ENCODE results near the gene TMEM151B.

TMEM151B gene

DNA sequence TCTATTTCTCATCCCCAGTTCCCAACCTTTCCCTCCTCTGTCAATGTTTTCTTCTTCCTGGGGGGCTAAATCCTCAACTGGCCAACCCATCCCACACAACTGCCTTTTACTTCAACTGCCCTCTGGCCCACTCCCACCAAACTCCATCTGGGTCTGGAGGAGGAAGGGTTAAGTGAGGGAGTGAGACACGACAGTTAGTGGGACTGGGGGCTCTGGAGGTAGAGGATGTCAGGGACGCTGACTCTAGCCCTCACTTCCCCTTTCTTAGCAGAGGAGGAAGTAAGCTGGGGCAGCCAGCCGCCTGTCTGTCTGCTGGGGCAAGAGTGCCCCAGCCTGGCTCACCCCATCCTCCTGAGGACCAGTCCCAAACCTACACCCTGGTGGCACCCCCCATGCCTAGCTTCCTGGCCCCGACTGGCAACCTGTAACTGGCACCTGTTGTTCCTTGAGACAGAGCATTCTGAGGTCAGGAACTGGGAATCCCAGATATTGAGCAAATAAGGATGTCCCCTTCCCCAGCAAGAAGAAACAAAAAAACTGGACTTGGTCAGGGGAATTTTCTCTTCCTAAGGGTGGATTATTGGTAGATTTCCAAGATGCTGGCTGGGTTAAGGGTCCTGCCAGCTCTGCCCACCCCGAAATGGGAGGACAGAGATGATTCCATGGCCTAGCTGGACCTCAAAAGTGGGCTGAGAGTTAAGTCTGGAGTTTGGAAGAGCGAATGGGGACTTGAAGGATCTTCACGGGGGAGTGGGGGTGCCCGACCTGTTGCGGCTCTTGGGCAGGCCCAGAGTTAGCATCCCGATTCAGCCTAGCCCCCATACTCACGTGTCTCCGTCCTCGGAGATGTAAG is 5.9 kb upstream of the TMEM151B start:
- peak; percentile 91 for DNase-seq (ENCODE audit: low spot score)

DNA sequence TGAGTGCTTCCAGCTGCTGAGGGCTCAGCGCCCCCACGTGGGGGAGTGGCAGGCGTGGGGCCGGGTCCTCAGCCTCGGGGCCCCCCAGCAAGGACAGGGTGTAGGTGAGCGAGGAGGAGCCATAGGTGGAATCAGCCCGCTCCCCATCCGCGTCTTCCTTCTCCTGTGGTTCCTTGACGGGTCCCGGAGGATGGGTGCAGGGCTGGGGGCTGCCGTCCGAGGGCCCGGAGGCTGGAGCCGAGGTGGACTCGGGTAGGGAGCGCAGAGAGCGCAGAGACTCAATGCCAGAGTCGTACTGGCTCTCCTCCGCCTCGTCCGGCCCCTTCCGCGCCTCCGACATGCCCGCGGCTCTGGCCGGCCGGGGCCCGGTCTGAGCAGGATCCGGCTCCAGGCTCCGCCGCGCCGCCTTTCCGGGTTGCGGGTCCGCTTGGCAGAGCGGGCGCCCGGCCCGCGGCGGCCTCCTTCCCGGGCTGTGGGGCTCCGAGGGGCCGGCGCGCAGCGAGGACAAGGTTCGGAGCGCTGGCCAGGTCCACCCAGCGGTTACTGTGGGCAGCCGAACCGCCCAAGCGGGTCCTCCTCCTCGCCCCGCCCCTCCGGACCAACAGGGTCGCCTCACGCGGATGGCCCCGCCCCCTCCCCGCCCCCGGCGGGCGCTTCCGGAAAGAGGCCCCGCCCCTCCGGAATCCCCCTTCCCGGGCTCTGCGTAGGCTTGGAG is 5.1 kb upstream of the TMEM151B start, which contains the start of gene NFKBIE:
NFKBIE (minus strand) TSS at position 545 of the 715 bp plus-strand sequence; CDS start at position 340, 205 bp downstream.
- DNase-seq (ENCODE audit: low spot score) = peak; percentile 88

DNA sequence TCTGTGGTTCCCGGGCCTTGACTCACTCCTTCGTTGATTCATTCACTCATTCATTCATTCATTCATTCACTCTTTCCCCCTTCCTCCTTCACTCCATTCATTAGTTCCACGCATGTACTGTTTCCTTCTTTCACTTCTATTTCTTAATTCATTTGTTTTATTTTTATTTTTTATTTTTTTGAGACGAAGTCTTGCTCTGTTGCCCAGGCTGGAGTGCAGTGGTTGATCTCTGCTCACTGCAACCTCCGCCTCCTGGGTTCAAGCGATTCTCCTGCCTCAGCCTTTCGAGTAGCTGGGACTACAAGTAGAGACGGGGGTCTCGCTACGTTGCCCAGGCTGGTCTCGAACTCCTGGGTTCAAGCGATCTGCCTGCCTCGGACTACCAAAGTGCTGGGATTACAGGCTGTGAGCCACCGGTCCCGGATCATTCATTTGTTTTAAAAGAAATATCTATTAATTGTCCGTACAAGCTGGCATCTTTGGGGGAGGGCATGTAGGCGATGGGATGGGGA is 4.5 kb upstream of the TMEM151B start:
- DNase-seq (ENCODE audit: low spot score) = no peak

GRCh38 chr6:44266347-44266746 is 3.9 kb upstream of the TMEM151B start:
- no peak for DNase-seq (ENCODE audit: low spot score)

DNA sequence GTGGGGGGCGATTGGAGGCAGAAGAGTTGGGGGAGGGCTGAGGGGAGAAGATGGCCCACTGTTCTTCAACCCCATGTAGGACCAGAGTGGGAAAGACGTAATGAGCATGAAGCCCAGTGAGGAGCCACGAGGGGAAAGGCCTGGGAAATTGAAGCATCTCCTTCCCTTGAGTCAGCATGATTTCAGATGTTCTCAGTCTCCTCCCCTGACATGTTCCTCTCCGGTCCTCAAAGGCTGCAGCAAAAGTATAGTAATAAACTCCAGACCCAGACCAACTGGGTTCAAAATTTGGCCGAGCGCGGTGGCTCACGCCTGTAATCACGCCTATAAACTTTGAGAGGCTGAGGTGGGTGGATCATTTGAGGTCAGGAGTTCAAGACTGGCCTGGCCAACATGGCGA is 3.0 kb upstream of the TMEM151B start:
- no peak for DNase-seq (ENCODE audit: low spot score)

DNA sequence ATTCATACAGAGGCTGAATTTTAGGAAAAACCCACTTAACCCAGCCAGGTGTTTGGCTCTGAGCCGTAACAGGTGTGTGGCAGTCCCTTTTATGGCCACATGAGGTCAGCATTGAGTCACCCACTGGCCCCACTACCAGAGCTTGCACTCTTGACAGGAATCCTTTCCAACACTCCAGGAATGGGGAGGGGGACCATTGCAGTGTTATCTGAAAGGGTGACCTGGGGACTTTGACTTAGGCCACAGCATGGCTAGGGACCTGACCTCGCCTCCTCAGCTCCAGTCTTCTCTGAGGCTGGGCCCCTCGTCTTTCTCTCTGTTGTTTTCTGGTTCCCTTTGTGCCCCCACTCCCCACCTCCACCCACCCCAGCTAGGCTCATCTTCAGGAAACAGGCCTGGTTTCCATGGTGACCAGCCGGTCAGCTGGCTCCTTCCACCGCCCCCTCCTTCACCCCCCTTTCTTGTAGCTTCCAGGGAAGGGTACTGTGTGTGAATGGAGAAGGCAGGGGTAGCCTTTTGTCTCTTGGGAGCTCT is 2.1 kb upstream of the TMEM151B start:
- peak; percentile 71 for DNase-seq (ENCODE audit: low spot score)

DNA sequence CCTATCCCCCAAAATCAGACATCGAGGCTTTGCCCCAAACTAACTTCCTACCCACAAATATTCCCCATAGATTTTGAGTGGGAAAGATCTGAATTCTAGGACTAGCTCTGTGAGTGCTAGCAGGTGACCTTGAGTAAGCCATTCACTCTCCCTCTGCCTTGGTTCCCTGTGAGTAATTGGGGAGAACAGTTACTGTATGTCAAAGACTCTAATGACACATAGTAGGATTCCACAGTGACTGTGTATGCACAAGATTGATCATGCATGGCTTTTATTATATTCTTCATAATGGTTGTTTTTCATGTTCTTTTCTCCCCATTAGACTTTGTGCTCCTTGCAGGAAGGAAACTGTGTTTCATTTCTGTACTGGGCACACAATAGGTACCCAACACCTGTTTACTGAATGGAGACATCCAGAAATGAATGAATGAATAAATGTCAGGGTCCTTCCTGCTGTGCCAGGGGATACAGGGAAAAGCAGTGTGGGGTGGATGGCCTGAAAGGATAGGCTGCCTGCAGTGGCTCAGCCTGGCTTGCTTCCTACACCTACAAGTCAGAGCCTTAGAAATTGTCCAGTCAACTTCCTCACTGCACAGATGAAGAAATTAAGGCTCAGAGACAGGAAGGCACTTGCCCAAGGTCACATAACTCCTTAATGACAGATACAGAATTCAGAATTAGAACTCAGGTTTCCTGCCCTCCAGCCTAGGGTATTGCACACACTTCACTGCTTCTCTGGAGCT is 901 bp upstream of the TMEM151B start:
- no peak for DNase-seq (ENCODE audit: low spot score)

DNA sequence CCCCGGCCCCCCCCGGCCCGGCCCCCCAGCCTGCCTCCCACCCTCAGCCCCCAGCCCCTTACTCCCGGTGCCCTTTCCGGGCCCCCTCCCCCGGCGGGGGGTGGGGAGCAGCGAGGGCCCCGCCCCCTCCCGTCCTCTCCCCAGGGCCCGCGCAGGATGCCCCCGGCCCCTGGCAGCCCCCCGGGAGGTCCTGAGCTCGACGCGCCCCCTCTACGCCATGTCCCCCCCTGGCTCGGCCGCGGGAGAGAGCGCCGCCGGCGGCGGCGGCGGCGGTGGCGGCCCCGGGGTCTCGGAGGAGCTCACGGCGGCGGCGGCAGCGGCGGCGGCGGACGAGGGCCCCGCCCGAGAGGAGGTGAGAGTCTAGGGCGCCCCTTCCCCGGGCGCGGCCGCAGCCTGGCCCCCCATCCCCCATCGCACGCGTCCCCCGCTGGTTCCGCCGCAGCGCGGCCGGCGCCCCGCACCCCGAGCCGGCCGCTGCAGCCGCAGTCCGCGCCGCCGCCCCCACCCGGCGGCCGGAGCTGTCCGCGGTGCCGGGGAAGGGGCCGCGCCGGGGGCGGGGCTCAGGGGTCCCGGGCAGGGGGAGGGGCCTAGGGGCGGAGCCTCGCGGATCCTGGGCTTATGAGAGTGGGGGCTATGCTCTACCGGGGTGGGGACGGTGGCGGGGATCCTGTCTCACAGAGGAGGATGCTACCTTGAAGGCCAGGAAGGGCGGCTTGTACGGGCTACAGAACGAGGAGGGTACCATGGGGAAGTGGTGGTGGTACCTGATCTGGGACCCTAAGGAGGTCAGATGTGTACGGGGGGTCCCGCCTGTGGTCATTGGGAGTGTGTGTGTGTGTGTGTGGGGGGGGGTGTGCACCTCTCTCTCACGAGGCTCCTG is 516 bp downstream of the TMEM151B start:
- no peak for DNase-seq (ENCODE audit: low spot score)

DNA sequence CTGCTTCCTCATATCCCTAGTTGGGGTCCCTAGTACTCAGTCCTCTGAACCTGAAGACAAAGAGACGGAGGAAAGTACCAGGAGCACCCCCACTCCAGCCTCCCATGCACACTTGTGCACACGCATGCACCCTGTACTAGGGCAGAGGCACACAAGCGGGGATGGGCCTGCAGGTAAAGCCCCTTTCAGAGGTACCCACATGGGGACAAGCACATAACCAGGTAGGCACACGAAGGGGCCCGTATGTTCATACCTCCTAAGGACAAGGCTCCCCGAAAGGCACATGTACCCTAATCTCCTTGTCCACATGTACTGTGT is 1.1 kb downstream of the TMEM151B start:
- no peak for DNase-seq (ENCODE audit: low spot score)

DNA sequence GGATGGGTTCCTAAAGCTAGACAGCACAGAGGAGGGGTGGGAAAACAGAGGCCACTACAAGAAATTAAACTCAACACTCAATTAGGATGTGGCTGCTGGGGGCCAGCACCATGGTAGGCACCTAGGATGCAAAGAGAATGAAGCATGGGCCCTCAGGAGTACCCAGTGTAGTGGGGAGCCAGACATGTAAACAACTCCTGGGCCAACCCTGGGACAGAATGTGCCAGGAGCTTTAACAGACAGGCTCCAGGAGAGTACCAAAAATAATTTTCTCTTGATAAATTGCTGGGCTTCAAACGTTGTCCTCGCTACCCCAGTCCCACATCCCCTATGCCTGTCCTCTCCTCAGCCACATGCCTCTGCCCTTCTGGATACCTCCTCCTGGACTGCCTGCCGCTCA is 1.7 kb downstream of the TMEM151B start:
- DNase-seq (ENCODE audit: low spot score) = no peak

DNA sequence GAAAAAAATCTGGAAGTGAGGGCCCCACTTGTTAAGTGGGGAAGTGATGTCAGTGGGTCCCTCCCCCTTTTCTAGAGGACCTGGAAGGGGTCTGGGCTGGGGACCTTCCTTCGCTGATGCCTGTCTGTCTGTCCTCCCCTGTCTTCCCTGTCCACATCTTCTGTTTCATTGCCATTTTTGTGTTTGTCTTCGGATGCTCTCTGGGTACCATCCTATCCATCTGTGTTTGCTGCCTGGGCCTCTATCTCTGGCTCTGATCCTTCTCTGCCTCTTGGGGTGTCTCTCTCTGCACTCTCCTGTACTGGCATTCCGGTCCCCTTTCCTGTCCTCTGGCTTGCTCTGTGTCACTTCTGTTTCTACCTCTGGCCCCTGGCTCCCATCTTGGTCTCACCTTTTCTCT is 2.3 kb downstream of the TMEM151B start:
- DNase-seq (ENCODE audit: low spot score) = no peak

DNA sequence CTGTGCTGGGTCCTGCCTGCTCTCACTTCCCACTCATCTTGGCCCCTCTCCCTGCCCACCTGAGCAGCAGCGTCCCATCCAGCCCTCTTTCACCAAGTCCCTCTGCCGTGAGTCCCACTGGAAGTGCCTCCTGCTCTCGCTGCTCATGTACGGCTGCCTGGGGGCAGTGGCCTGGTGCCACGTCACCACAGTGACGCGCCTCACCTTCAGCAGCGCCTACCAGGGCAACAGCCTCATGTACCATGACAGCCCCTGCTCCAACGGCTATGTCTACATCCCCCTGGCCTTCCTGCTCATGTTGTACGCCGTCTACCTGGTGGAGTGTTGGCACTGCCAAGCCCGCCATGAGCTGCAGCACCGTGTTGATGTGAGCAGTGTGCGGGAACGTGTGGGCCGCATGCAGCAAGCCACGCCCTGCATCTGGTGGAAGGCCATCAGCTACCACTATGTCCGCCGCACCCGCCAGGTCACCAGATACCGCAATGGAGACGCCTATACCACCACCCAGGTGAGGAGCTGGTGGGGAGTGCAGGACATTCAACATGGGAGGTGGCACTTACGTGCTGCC is 2.8 kb downstream of the TMEM151B start:
- no peak for DNase-seq (ENCODE audit: low spot score)

DNA sequence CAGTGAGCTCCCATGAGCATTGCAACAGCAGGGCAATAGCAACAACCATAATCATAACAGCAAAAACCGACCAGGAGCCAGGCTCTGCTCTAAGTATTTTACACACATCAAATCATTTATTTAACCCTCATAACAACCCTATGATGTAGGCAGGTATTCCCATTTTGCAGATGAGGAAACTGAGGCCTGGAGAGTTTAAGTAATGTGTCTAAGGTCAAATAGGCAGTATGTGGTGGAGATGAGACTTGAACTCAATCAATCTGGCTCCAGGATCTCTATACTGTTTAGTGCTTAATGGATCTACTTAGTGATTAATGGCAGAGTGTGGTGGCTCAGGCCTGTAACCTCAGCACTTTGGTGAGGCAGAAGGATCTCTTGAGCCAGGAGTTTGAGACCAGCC is 3.4 kb downstream of the TMEM151B start:
- no peak for DNase-seq (ENCODE audit: low spot score)

DNA sequence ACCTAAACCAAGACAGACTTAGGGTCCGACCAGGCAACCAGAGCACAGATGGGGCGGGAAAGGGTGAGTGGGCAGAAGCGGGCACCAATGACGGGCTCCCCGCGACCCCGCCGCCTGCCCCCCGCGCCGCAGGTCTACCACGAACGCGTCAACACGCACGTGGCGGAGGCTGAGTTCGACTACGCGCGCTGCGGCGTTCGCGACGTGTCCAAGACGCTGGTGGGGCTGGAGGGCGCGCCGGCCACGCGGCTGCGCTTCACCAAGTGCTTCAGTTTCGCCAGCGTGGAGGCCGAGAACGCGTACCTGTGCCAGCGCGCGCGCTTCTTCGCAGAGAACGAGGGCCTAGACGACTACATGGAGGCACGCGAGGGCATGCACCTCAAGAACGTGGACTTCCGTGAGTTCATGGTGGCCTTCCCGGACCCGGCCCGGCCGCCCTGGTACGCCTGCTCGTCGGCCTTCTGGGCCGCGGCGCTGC is 5.1 kb downstream of the TMEM151B start:
- DNase-seq (ENCODE audit: low spot score) = no peak

GRCh38 chr6:44275749-44276648 is 5.7 kb downstream of the TMEM151B start:
- no peak for DNase-seq (ENCODE audit: low spot score)

- no peak for DNase-seq (ENCODE audit: low spot score)
Measured at GRCh38 chr6:44276667-44277640, 6.7 kb downstream of the TMEM151B start.

GRCh38 chr6:44277763-44278162 is 7.5 kb downstream of the TMEM151B start:
- no peak for DNase-seq (ENCODE audit: low spot score)

DNA sequence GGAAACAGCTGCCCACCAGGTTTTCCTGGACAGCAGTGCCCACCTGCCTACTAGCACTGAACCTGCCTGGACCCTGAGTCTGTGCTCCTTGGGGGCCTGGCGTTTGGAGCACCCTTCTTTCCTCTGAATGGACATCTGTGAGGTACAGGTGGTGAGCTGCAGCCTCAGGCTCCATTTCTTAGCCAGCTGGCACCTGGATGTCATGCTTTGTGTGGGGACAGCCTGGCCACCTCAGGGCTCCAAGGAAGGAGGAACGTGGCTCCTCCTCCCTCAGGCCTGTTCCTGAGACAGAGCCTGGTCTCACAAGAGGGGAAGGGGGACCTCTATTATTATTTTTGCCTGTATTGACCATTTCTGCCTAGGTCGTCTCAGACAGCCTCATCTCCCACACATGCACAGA is 8.1 kb downstream of the TMEM151B start:
- no peak for DNase-seq (ENCODE audit: low spot score)

Measured in NAMALWA (cell line).